ENCODE measurements around the gene MARCHF3.

The MARCHF3 gene

DNA sequence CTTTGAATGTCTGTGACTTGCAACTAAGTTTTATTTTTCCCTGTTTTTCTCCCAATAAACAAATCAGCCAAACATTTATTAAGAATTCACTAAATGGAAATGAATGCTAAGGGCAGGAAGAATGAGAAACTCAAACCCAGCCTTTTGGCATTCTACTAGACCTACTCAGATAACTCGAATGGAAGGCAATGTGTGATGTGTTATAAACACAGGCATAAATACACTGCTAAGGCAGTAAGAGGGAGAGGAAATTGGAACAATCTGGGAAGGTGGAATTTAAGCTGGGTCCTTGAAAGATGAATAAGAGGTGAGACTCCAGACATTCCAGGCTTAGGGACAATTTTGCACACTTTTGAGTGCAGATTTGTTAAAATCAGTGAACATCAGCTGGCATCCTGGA is 34.7 kb downstream of the MARCHF3 start:
- peaks cover 2% of the 10 kb centered on the region for H3K9me3 Mint-ChIP-seq
- no peaks in the 10 kb centered on the region for H3K4me1 Mint-ChIP-seq
- H3K27ac Mint-ChIP-seq, result no peak overlapping the region
- DNase-seq, result no peak
- no peaks in the 10 kb centered on the region for H3K36me3 Mint-ChIP-seq
- H3K4me3 Mint-ChIP-seq, result no peak overlapping the region
- CTCF ChIA-PET, result no interaction called here
- H3K27me3 Mint-ChIP-seq, result no peaks in the 10 kb centered on the region

GRCh38 chr5:126995039-126995438 is 35.3 kb downstream of the MARCHF3 start:
- H3K27me3 Mint-ChIP-seq, result no peaks in the 10 kb centered on the region
- CTCF ChIA-PET, result no interaction called here
- no peak overlapping the region for H3K4me3 Mint-ChIP-seq
- DNase-seq, result no peak
- H3K4me1 Mint-ChIP-seq, result no peaks in the 10 kb centered on the region
- no peak overlapping the region for H3K27ac Mint-ChIP-seq
- H3K9me3 Mint-ChIP-seq, result peaks cover 2% of the 10 kb centered on the region
- H3K36me3 Mint-ChIP-seq, result no peaks in the 10 kb centered on the region

DNA sequence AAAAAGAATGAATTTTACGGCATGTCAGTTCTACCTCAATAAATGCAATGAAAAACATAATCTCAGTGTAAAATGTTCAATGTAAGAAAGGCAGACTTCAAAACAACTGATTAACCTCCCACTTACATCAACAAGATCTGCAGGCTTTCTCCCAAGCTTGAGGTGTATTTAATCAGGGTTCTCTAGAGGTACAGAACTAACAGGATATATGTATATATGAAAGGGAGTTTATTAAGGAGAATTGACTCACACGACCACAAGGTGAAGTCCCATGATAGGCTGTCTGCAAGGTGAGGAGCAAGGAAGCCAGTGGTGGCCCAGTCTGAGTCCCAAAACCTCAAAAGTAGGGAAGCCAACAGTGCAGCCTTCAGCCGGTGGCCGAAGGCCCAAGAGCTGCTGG is 35.9 kb downstream of the MARCHF3 start:
- no peak for DNase-seq
- no peak overlapping the region for H3K27ac Mint-ChIP-seq

GRCh38 chr5:126988021-126988569 is 42.3 kb downstream of the MARCHF3 start:
- H3K36me3 Mint-ChIP-seq, result peaks cover 5% of the 10 kb centered on the region
- CTCF ChIA-PET, result no interaction called here
- H3K27ac Mint-ChIP-seq, result peak overlapping the region; percentile 85
- DNase-seq, result peak; percentile 50
- H3K4me1 Mint-ChIP-seq, result peaks cover 22% of the 10 kb centered on the region
- H3K27me3 Mint-ChIP-seq, result no peaks in the 10 kb centered on the region
- peaks cover 2% of the 10 kb centered on the region for H3K9me3 Mint-ChIP-seq
- peak overlapping the region; percentile 10 for H3K4me3 Mint-ChIP-seq

More for the DNA sequence above, 35.9 kb downstream of the MARCHF3 start:
- H3K9me3 Mint-ChIP-seq, result peaks cover 2% of the 10 kb centered on the region
- no peaks in the 10 kb centered on the region for H3K36me3 Mint-ChIP-seq
- H3K4me3 Mint-ChIP-seq, result no peak overlapping the region
- CTCF ChIA-PET, result no interaction called here
- no peaks in the 10 kb centered on the region for H3K27me3 Mint-ChIP-seq
- peaks cover under 1% of the 10 kb centered on the region for H3K4me1 Mint-ChIP-seq

GRCh38 chr5:126987271-126987899 is 43.0 kb downstream of the MARCHF3 start:
- no peak for DNase-seq
- Mint-ChIP-seq H3K27ac (peak overlapping the region; percentile 85), H3K9me3 (peaks cover 2% of the 10 kb centered on the region), H3K4me3 (no peak overlapping the region), H3K4me1 (peaks cover 22% of the 10 kb centered on the region), H3K27me3 (no peaks in the 10 kb centered on the region), H3K36me3 (peaks cover 5% of the 10 kb centered on the region)
- CTCF ChIA-PET, result no interaction called here

- CTCF ChIA-PET, result no interaction called here
- Mint-ChIP-seq H3K36me3 (peaks cover 5% of the 10 kb centered on the region), H3K4me1 (peaks cover 24% of the 10 kb centered on the region), H3K27me3 (no peaks in the 10 kb centered on the region), H3K4me3 (no peak overlapping the region), H3K9me3 (no peaks in the 10 kb centered on the region), H3K27ac (no peak overlapping the region)
- DNase-seq, result no peak
These were observed 45.7 kb downstream of the MARCHF3 start for GRCh38 chr5:126984632-126985031.

GRCh38 chr5:126983874-126984266 is 46.5 kb downstream of the MARCHF3 start:
- H3K27me3 Mint-ChIP-seq, result no peaks in the 10 kb centered on the region
- no peak overlapping the region for H3K4me3 Mint-ChIP-seq
- H3K36me3 Mint-ChIP-seq, result peaks cover 5% of the 10 kb centered on the region
- CTCF ChIA-PET, result no interaction called here
- H3K9me3 Mint-ChIP-seq, result no peaks in the 10 kb centered on the region
- no peak for DNase-seq
- no peak overlapping the region for H3K27ac Mint-ChIP-seq
- H3K4me1 Mint-ChIP-seq, result peaks cover 20% of the 10 kb centered on the region

DNA sequence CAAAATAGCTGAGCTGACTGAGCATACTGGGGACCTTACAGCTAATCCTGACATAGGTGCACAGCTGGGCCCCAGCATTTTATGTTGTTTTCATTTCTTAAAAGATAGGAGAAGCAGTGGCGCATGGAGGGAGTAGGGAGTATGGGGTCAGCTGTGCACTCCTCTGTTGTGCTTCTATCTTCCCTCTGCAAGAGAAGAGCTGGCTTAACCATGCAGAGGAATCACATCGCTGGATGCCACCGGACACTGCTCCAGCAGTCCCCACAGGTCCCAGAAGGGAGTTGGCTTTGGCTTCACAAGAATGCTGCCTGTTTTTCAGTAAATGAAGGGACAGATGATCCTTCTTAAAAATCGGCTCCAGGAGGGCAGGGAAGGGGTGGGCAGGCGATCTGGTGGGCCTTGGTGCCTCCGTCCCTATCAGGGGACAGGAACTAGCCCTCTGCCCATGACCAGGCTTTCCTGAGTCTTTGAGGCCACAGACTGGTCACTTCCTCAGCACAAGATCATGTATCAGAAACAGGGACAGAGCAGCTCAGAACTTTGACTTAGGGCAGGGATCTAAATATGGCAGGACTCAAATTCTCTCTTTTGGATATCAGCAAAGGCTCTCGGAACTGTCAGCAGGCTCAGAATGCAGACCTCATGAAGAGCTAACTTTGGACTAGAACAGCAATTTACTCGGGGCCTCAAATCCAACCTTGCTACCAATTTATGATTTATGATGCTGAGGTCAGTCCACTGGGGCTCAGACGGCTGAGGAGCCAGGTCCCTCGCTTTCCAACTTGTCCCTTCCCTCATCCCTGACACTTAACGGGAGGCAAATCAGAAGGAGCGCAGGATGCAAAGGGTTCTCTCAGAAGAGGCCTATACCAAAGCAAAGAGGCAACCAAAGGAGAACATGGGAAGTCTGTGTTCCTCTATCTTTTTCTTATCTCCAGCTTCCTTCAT is 47.2 kb downstream of the MARCHF3 start:
- H3K9me3 Mint-ChIP-seq, result no peaks in the 10 kb centered on the region
- peaks cover 14% of the 10 kb centered on the region for H3K4me1 Mint-ChIP-seq
- H3K27ac Mint-ChIP-seq, result no peak overlapping the region
- CTCF ChIA-PET, result no interaction called here
- peaks cover 2% of the 10 kb centered on the region for H3K36me3 Mint-ChIP-seq
- DNase-seq, result no peak
- no peak overlapping the region for H3K4me3 Mint-ChIP-seq
- H3K27me3 Mint-ChIP-seq, result no peaks in the 10 kb centered on the region

GRCh38 chr5:126982202-126982601 is 48.2 kb downstream of the MARCHF3 start:
- H3K27ac Mint-ChIP-seq, result no peak overlapping the region
- H3K36me3 Mint-ChIP-seq, result no peaks in the 10 kb centered on the region
- CTCF ChIA-PET, result no interaction called here
- no peak for DNase-seq
- H3K27me3 Mint-ChIP-seq, result no peaks in the 10 kb centered on the region
- no peaks in the 10 kb centered on the region for H3K9me3 Mint-ChIP-seq
- no peak overlapping the region for H3K4me3 Mint-ChIP-seq
- H3K4me1 Mint-ChIP-seq, result peaks cover 4% of the 10 kb centered on the region

DNA sequence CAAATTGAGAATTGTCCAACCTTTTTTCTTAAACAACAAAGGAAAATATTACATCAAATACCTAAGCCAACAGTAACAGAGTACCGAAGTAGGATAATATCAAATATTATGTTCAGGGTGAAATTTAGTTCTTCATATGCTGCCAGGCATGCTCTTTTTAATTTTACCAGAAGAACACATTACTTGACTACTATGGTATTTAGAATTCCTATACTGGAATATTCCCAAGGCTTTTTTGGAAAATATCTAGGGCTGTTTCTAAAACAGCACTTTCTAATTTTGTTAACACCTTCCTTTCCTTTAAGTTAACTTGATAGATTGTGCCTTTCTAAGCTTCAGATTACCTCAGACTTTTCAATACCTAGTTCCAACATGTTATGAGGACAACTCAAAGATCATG is 48.7 kb downstream of the MARCHF3 start:
- peaks cover 4% of the 10 kb centered on the region for H3K4me1 Mint-ChIP-seq
- no peak overlapping the region for H3K27ac Mint-ChIP-seq
- H3K27me3 Mint-ChIP-seq, result peaks cover 1% of the 10 kb centered on the region
- no peak for DNase-seq
- H3K9me3 Mint-ChIP-seq, result no peaks in the 10 kb centered on the region
- H3K36me3 Mint-ChIP-seq, result no peaks in the 10 kb centered on the region
- CTCF ChIA-PET, result no interaction called here
- H3K4me3 Mint-ChIP-seq, result no peak overlapping the region

GRCh38 chr5:126981222-126981621 is 49.1 kb downstream of the MARCHF3 start:
- Mint-ChIP-seq H3K9me3 (no peaks in the 10 kb centered on the region), H3K27ac (no peak overlapping the region), H3K36me3 (no peaks in the 10 kb centered on the region), H3K27me3 (peaks cover 4% of the 10 kb centered on the region), H3K4me3 (no peak overlapping the region), H3K4me1 (peaks cover 7% of the 10 kb centered on the region)
- no peak for DNase-seq
- CTCF ChIA-PET, result no interaction called here

GRCh38 chr5:126978258-126978657 is 52.1 kb downstream of the MARCHF3 start:
- DNase-seq, result no peak
- Mint-ChIP-seq H3K27ac (no peak overlapping the region), H3K36me3 (no peaks in the 10 kb centered on the region), H3K4me1 (peaks cover 16% of the 10 kb centered on the region), H3K9me3 (no peaks in the 10 kb centered on the region), H3K4me3 (no peak overlapping the region), H3K27me3 (peaks cover 4% of the 10 kb centered on the region)
- CTCF ChIA-PET, result no interaction called here

DNA sequence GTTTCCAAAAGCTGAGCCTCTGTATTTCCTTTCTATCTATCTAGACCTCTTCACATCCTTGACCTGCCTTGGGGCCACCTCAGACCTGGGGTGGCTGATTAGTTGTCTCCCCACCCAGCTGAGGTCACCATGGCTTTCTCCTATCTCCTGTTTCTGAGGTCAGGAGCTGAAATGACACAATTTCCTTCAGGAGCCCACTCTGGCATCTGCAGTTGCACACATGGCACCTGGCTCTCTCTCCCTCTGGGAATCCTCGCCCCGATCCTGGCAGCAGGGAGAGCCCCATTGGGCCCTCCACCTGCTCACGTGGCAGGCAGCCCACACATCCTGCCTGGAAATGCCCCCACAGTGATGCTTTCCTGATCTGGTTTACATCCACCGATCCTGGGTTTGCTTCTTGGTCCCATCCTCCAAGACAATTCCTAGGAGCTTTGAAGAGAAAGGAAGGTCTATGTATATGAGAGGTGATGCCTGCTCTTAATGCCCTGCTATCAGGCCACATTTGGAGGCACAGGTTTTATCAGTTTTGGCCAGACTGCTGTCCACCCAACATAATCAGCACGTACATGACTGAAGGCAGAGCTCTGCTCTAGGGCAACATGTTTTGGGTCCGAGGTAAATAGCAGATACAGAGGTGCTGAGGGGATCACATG is 53.7 kb downstream of the MARCHF3 start:
- no peak overlapping the region for H3K27ac Mint-ChIP-seq
- CTCF ChIA-PET, result no interaction called here
- DNase-seq, result no peak
- no peaks in the 10 kb centered on the region for H3K9me3 Mint-ChIP-seq
- peaks cover 2% of the 10 kb centered on the region for H3K36me3 Mint-ChIP-seq
- peaks cover 31% of the 10 kb centered on the region for H3K4me1 Mint-ChIP-seq
- H3K27me3 Mint-ChIP-seq, result peaks cover 4% of the 10 kb centered on the region
- H3K4me3 Mint-ChIP-seq, result no peak overlapping the region

GRCh38 chr5:126975796-126976195 is 54.6 kb downstream of the MARCHF3 start:
- Mint-ChIP-seq H3K4me3 (no peak overlapping the region), H3K36me3 (peaks cover 2% of the 10 kb centered on the region), H3K27me3 (peaks cover 4% of the 10 kb centered on the region), H3K4me1 (peaks cover 36% of the 10 kb centered on the region), H3K9me3 (no peaks in the 10 kb centered on the region), H3K27ac (no peak overlapping the region)
- no peak for DNase-seq
- CTCF ChIA-PET, result no interaction called here

Measured in activated naive CD4-positive, alpha-beta T cell treated with anti-CD3 and anti-CD28 coated beads, Interleukin-2, amount 10 ng/mL, durations not matched to agents 7 days and 5 days (primary cell).